ENCODE results near the gene UQCR10.

UQCR10 gene

DNA sequence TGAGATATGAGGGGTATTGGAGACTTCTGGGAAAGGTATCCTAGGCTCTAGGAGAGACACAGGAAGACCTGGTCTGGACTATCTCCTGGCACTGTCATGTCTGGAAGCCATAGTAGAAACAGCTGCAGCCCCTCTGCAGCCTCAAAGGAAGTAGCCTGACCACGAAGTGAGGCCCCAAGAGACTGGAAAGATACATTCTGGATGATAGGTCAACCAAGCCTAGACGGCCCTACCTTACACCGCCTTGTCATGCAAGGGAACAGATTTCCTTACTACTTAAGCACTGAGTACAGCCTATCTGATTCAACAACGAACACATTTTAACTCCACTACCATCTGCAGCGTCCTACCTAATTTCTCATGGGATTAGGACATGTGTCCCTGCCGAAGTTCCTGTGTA lies 31.1 kb downstream of the UQCR10 start:
- no peak for DNase-seq (ENCODE audit: low read depth in 1 of 2, low spot score in 1 of 2)

DNA sequence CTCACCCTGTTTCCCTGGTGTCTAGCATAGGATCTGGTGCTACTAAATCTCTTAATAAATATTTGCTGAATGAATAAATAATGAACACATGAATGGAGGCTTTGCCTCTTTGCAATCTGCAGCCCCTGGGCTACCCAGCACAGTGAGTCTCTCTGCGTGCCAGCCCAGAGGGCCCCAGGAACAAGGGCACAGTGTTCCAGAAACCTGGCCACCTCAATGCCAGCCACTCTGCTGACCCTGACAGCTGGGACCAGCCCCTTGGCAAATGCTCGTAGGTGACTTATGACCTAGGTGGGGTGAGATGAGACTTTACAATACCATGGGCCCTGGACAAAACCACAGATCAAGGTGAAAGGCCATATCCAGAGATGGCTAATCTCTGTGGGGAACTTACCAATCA lies 31.6 kb downstream of the UQCR10 start:
- DNase-seq (ENCODE audit: low read depth in 1 of 2, low spot score in 1 of 2): no peak

DNA sequence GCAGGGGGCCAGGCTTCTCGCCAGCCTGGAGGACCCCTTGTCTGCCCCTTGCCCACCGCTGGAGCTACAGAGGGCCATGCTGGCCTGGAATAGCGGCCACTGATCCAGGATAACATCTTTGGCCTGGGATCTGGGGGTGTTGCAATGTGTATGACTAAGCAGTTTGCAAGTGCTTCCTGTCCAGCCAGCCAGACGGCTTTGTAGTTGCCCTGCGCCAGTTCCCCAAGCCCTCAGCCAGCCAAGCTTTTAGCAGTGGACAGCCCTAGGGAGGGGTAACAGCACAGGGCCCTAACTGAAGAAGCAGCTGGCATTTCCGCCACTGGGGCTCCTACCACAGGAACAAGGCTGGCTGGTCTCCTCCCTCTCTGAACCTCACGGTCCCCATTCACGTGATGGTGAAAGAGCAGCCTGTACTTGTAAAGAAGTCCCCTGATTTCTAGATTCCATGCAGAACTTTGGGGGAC lies 32.1 kb downstream of the UQCR10 start:
- DNase-seq (ENCODE audit: low read depth in 1 of 2, low spot score in 1 of 2): no peak

DNA sequence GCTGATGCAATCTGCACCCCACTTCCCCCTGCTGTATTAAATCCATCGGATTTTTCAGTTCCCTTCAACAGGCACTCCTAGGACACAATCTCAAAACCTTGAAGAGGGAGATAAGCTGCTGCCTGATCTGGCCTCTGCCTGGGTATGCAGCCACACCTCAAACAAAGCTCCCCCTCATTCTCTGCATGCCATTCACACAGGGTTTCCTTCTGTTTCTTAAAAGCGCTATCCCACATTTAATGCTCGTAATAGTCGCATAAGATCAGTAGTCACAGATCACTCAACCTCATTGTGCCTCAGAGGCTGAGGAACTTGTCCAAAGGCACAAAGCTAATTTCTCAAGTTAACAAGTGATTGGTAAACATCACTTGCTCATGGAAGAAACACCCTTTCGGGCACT lies 34.0 kb downstream of the UQCR10 start:
- DNase-seq (ENCODE audit: low read depth in 1 of 2, low spot score in 1 of 2): no peak

DNA sequence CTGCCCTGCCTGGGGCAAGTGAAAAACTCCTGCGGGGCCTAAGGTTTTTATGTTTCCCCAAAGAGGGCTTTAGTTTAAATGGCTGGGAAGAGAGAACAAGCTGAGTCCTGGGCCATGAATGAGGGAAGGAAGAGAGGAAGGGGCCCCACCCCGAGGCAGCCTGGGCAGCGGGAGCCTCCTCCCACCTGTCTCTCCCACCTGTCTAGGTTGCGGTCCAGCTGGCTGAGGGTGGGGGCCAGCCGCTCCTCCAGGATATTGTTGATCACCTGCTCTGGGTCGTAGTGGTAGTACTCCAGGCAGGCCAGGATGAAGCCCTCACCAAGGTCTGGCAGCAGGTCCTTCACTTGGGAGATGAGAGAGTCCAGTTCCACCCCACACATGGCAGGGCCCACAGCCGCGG lies 34.6 kb downstream of the UQCR10 start:
- no peak for DNase-seq (ENCODE audit: low read depth in 1 of 2, low spot score in 1 of 2)

GRCh38 chr22:29803190-29803589 lies 36.0 kb downstream of the UQCR10 start:
- no peak for DNase-seq (ENCODE audit: low read depth in 1 of 2, low spot score in 1 of 2)

DNA sequence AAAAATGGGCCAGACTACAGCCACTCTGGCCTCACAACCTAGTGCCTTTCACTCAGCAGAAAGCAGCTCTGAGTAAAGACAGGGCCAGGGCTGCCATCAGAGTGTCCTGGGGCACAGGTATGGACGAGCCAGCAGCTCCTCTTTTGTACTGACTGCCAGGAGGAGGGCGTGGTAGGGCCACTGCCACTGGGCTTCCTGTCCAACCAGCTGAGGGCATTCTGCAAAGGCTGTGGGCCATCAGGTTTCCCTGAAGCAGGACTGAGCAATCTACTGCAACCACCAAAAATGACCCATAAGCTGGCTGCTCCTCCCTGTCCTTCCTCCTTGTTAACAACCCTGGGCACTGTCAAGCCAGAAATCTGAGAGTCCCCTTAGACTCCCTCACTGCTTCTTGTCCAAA lies 37.8 kb downstream of the UQCR10 start:
- no peak for DNase-seq (ENCODE audit: low read depth in 1 of 2, low spot score in 1 of 2)

- DNase-seq (ENCODE audit: low read depth in 1 of 2, low spot score in 1 of 2): no peak
These were observed 39.0 kb downstream of the UQCR10 start for GRCh38 chr22:29806196-29806595.

- no peak for DNase-seq (ENCODE audit: low read depth in 1 of 2, low spot score in 1 of 2)
These were observed 43.0 kb downstream of the UQCR10 start for GRCh38 chr22:29810216-29810615.

DNA sequence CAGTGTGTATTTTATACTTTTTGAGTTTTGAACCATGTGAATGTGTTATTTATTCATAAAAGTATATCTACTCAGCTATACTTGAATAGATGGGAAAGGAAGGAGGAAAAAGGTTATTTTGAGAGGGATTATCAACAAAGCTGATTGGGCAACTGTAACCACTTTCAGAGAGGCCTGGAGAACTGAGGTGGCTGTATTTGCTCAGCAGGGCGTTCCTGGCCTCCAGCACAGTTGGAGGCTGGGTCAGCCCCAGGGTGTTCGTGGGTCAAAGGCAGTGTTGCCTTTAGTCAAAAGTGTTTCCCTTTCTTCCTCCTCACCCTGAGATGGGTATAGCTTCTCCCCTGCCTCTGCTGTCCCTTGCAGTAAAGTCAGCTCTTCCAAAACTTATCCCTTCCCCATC lies 44.2 kb downstream of the UQCR10 start:
- no peak for DNase-seq (ENCODE audit: low read depth in 1 of 2, low spot score in 1 of 2)

- no peak for DNase-seq (ENCODE audit: low read depth in 1 of 2, low spot score in 1 of 2)
These were observed 46.0 kb downstream of the UQCR10 start for GRCh38 chr22:29813126-29813525.

DNA sequence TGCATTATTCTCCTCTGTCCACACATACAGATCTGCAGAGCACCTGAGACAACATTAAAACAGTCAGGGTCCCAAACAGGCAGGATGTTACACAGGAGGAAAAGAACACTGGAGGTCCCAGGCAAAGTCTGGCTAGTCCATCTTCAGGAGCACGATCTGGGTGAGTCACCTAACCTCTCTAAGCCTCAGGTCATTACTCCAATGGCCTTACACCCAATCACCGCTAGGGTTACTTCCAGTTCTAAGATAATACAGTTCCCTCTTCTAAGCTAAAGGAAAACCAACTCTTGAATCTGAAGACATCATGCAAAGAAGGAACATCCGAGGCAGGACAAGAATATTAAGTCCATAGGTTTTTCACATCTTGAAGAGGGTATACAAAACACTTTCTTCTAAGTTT lies 46.4 kb downstream of the UQCR10 start:
- no peak for DNase-seq (ENCODE audit: low read depth in 1 of 2, low spot score in 1 of 2)

DNA sequence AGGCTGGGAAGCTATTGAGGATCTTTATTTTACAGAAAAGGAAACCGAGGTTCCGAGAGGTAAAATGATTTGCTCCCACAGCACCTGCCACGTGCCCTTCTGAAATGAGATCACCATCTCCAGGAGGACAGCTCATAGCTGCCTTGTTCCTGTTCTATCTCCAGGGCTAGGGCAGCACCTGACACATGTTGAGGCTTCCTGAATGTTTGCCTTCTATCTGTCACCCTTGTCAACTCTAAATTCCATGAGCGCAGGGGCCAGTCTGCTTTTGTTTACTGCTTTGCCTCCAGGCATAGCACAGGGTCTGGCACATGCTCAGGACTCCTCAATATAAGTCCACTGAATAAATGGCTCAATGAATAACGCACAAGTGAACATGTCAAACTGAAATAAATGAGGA lies 46.8 kb downstream of the UQCR10 start:
- no peak for DNase-seq (ENCODE audit: low read depth in 1 of 2, low spot score in 1 of 2)

DNA sequence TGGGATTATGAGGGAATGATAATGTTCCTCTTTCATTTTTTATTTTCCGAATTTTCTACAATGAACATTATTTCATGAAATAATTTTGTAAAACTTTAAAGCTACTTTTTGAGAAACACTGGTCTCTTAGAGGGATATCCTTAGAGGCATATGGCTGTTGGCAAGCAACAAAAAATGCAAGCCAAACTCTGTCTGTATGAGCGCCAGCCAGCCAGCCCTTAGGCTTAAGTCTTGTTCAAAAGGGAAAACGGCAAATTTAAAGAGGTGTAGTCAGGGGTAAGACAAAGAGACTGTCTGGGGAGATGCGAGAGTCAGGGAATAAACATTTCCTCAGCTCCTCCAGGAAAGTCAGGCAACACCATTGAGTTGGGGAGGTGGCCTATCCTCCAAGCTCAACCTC lies 48.4 kb downstream of the UQCR10 start:
- no peak for DNase-seq (ENCODE audit: low read depth in 1 of 2, low spot score in 1 of 2)

DNA sequence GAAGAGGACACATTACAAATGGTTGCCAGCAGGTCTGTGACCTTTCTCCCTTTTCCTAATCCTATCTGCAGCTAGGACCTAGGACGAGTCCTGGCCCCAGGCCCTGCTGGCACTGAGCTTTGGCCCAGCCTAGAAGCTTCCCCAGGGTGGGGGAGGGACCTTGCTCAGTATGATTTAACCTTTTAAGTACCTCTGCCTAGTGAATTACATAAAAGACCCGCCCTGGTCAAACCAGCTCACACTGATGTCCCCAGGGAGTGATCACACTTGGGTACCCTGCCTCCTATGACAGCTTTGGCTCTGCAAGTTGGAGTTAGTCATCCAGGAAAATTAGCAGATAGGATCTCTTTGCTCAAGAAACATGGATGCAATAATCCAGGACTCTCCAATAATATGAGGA lies 49.0 kb downstream of the UQCR10 start:
- DNase-seq (ENCODE audit: low read depth in 1 of 2, low spot score in 1 of 2): no peak

GRCh38 chr22:29816539-29816938 lies 49.4 kb downstream of the UQCR10 start:
- no peak for DNase-seq (ENCODE audit: low read depth in 1 of 2, low spot score in 1 of 2)

DNA sequence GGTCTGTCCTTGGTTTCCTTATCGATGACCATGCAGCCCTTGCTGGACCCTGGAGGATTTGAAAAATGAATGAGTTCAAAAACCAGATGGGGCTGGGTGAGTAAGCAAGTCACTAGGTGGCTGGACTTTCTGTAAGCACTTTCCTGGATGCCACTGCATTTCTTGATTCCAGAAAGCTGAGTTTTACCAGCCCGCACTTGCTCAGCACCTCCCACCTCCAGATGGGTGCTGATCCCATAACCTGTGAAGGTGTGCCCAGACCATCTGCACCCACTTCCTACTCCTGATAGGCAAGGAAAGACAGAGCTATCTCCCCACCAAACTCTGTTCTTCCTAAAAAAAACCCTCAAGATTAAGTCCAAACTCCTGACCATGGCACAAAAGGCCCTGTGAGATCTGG lies 49.8 kb downstream of the UQCR10 start:
- no peak for DNase-seq (ENCODE audit: low read depth in 1 of 2, low spot score in 1 of 2)

DNA sequence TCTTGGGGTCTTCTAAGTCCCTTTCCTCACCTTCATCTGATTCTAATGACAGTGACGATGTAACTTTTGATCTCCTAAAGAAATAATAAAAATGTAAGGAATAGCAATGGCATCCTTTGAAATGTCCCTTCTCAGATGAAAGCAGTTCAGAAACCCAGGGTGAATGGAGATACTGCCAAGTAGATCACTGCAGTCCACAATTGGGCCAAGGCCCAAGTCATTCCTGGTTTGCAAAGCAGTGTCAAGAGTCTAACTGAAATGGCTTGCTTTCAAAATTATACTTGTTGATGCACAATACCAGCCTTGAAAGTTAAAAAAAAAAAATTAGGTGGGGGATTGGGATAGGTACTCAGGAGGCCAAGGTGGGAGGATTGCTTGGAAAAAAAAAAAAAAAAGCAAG lies 50.6 kb downstream of the UQCR10 start:
- no peak for DNase-seq (ENCODE audit: low read depth in 1 of 2, low spot score in 1 of 2)

DNA sequence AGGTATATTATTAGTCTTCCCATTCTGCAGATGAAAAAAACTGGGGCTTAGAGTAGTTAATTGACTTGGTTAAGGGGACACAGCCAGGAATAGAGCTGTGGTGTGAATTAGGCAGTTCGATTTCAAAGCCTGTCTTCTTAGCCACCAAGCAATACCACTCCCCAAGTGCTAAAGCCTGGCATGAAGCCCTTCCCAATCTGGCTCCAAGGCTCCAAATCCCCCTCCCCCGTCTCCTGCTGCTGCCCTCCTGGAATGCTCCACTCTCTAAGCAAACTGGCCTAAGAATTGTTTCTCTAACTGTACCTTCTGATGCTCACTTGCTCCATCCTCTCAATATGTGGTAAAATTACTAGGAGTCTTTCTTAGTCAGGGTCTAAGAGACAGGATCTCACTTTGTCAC lies 52.3 kb downstream of the UQCR10 start:
- no peak for DNase-seq (ENCODE audit: low read depth in 1 of 2, low spot score in 1 of 2)
